Sigmoid colon (tissue), 4 donors: ENCODE results near the gene SIM2.

Experiments
- CTCF ChIP-seq, 4 experiments: fragments of 450-650 bp in 3 of 4; fragments of 200-600 bp in 1 of 4; IDR thresholded peaks; one replicate each; pipeline ENCODE4 v1.5.1; 2016 to 2019; ENCODE audit warnings: antibody characterized with exemption in 4 of 4, mild to moderate bottlenecking in 3 of 4, moderate library complexity in 2 of 4
- EP300 ChIP-seq, 4 donors: sonication (generic); formaldehyde crosslinking; IDR thresholded peaks; one replicate each; pipeline ENCODE4 v1.6.1; 2017; ENCODE audit warnings: antibody characterized with exemption in 4 of 4
- POLR2A ChIP-seq, 2 donors: fragments of 450-650 bp; IDR thresholded peaks; one replicate each; pipeline ENCODE4 v1.6.1; 2016; ENCODE audit warnings: antibody characterized with exemption in 2 of 2, mild to moderate bottlenecking in 2 of 2, moderate library complexity in 2 of 2
- POLR2AphosphoS5 ChIP-seq, 4 donors: sonication (generic); formaldehyde crosslinking; IDR thresholded peaks; one replicate each; pipeline ENCODE4 v1.6.1; 2017; ENCODE audit warnings: antibody characterized with exemption in 4 of 4

DNA sequence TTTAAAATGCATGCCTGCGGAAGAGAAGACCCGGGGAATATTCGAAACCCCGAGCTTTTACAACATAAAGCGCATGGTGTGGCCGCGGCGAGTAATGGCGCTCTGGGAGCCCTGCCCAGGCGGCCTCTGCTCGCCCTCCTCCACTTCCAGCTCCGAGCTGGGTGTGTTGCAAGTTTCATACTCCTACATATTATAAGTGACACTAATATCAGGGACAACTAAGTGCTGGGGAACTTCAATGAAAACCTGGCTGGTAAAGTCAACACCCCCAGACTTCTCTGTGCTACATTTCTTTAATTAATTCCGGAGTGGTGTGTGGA, 11.8 kb downstream of the SIM2 start:
- TF ChIP-seq EP300 (IDR thresholded peaks at IDR 0.05) (no peak), CTCF (IDR thresholded peaks at IDR 0.05) (no peak), POLR2A (IDR thresholded peaks at IDR 0.05) (no peak), POLR2AphosphoS5 (IDR thresholded peaks at IDR 0.05) (no peak)
